Upper lobe of right lung (tissue), 1 donor: ENCODE measurements around the gene FOXJ2. TPM values are rescaled to one million over a fixed set of nuclear protein-coding genes. Genes with fewer than 3 reads are reported as not detected.
A peak's percentile ranks its signal among the peaks of the same experiment; 100 is the strongest.

ENCODE experiments used
- ATAC-seq: fragments of 200-7000 bp; cut with Tn5 transposase; one replicate; pipeline ENCODE4 v1.9.1; 2020; ENCODE audit warnings: mild to moderate bottlenecking, moderate library complexity
- DNase-seq: peaks from one replicate; pipeline ENCODE4 v3.0.0-alpha.2; 2020
- H3K27ac ChIP-seq: fragments of 200-600 bp; one replicate; pipeline ENCODE4 v1.8.0; 2022
- H3K27me3 ChIP-seq: fragments of 200-600 bp; one replicate; pipeline ENCODE4 v1.8.0; 2022; ENCODE audit warnings: mild to moderate bottlenecking
- H3K36me3 ChIP-seq: fragments of 200-600 bp; one replicate; pipeline ENCODE4 v1.8.0; 2022
- H3K4me1 ChIP-seq: fragments of 200-600 bp; one replicate; pipeline ENCODE4 v1.8.0; 2022
- H3K4me3 ChIP-seq: fragments of 200-600 bp; one replicate; pipeline ENCODE4 v1.8.0; 2022; ENCODE audit warnings: mild to moderate bottlenecking
- H3K9me3 ChIP-seq: fragments of 200-600 bp; one replicate; pipeline ENCODE4 v1.8.0; 2022
- CTCF ChIP-seq: fragments of 200-600 bp; IDR thresholded peaks from one replicate; pipeline ENCODE4 v1.8.0; 2022; ENCODE audit warnings: antibody characterized with exemption
- intact Hi-C: fragments of 100-400 bp; cut with DNase I; formaldehyde crosslinking; loops from one replicate; pipeline ENCODE4 v1.11.0; 2022
- total RNA-seq: library from RNA; stranded (reverse); fragmentation: NEBNext Ultra II Directional; extraction: Animal tissue kit (Norgen Biotek cat#: 25700); gene quantifications from one replicate; pipeline ENCODE4 v1.2.1, GENCODE V29; 2021
- donor health status: DM: no; HTN: yes; CAD: no; lungs with severe emphysema.

FOXJ2 gene
- total RNA-seq, 1 donor from 2014 or later: 20.3 TPM

GRCh38 chr12:8052679-8053078 lies 20.2 kb downstream of the FOXJ2 start:
- DNase-seq (peak; percentile 83), ATAC-seq (peak; percentile 90)
- no peak for TF ChIP-seq CTCF
- no peaks in the 10 kb centered on the region for H3K9me3 ChIP-seq
- H3K4me3 ChIP-seq: no peak overlapping the region
- intact Hi-C loops: no loop called here
- H3K27me3 ChIP-seq: no peaks in the 10 kb centered on the region
- H3K36me3 ChIP-seq: peaks cover 76% of the 10 kb centered on the region
- no peak overlapping the region for H3K27ac ChIP-seq
- no peaks in the 10 kb centered on the region for H3K4me1 ChIP-seq

- H3K36me3 ChIP-seq: peaks cover 54% of the 10 kb centered on the region
- TF ChIP-seq CTCF: no peak
- ATAC-seq (no peak), DNase-seq (no peak)
- no peaks in the 10 kb centered on the region for H3K27me3 ChIP-seq
- no peaks in the 10 kb centered on the region for H3K4me1 ChIP-seq
- no peak overlapping the region for H3K4me3 ChIP-seq
- H3K27ac ChIP-seq: no peak overlapping the region
- intact Hi-C loops: no loop called here
- H3K9me3 ChIP-seq: no peaks in the 10 kb centered on the region
These were observed 22.3 kb downstream of the FOXJ2 start for GRCh38 chr12:8054816-8055215.

- TF ChIP-seq CTCF: no peak
- no peak overlapping the region for H3K4me3 ChIP-seq
- no peaks in the 10 kb centered on the region for H3K4me1 ChIP-seq
- DNase-seq (no peak), ATAC-seq (no peak)
- intact Hi-C loops: no loop called here
- no peak overlapping the region for H3K27ac ChIP-seq
- no peaks in the 10 kb centered on the region for H3K9me3 ChIP-seq
- H3K27me3 ChIP-seq: no peaks in the 10 kb centered on the region
- H3K36me3 ChIP-seq: peaks cover 33% of the 10 kb centered on the region
These were observed 24.8 kb downstream of the FOXJ2 start for GRCh38 chr12:8057306-8057705.

GRCh38 chr12:8057839-8058238 lies 25.3 kb downstream of the FOXJ2 start:
- Histone ChIP-seq H3K27me3 (no peaks in the 10 kb centered on the region), H3K36me3 (peaks cover 28% of the 10 kb centered on the region), H3K9me3 (no peaks in the 10 kb centered on the region), H3K4me3 (peak overlapping the region; percentile 20), H3K27ac (peak overlapping the region; percentile 37), H3K4me1 (no peaks in the 10 kb centered on the region)
- TF ChIP-seq CTCF: no peak
- ATAC-seq (peak; percentile 85), DNase-seq (no peak)
- intact Hi-C loops: no loop called here

GRCh38 chr12:8058506-8058905 lies 26.0 kb downstream of the FOXJ2 start:
- intact Hi-C loops: no loop called here
- Histone ChIP-seq H3K27me3 (no peaks in the 10 kb centered on the region), H3K9me3 (no peaks in the 10 kb centered on the region), H3K36me3 (peaks cover 21% of the 10 kb centered on the region), H3K4me1 (no peaks in the 10 kb centered on the region), H3K27ac (no peak overlapping the region), H3K4me3 (no peak overlapping the region)
- DNase-seq: no peak
- peak; percentile 34 for ATAC-seq
- TF ChIP-seq CTCF: no peak

GRCh38 chr12:8064131-8064530 lies 31.6 kb downstream of the FOXJ2 start:
- H3K4me3 ChIP-seq: peak overlapping the region; percentile 36

More at GRCh38 chr12:8064131-8064530, 31.6 kb downstream of the FOXJ2 start:
- intact Hi-C loops: no loop called here
- Histone ChIP-seq H3K4me1 (no peaks in the 10 kb centered on the region), H3K27me3 (no peaks in the 10 kb centered on the region), H3K27ac (peak overlapping the region; percentile 74), H3K36me3 (no peaks in the 10 kb centered on the region), H3K9me3 (no peaks in the 10 kb centered on the region)
- ATAC-seq (no peak), DNase-seq (no peak)
- no peak for TF ChIP-seq CTCF
